K562 (cell line): Measurements from ENCODE around the gene HSPA14. TPM values are rescaled to one million over a fixed set of nuclear protein-coding genes. Genes with fewer than 3 reads are reported as not detected.

Experiments used
- ARID1B ChIP-seq: fragments of 450-650 bp; IDR thresholded peaks from 2 replicates; pipeline ENCODE4 v1.6.1; 2016; ENCODE audit warnings: antibody characterized with exemption, mild to moderate bottlenecking, inconsistent platforms
- CEBPZ ChIP-seq: fragments of 150-350 bp; IDR thresholded peaks from 2 replicates; pipeline ENCODE4 v1.6.1; 2014; ENCODE audit warnings: low read depth, mild to moderate bottlenecking, low read length, borderline replicate concordance
- EGR1 ChIP-seq: fragments of 450-650 bp; conservative IDR thresholded peaks from 2 replicates; pipeline ENCODE4 v1.6.1; 2017; ENCODE audit warnings: mild to moderate bottlenecking
- ETS1 ChIP-seq: conservative IDR thresholded peaks from 2 replicates; pipeline ENCODE4 v1.6.1; 2011; ENCODE audit warnings: low read depth, mild to moderate bottlenecking, low read length; ENCODE audit not compliant: control insufficient read depth
- KDM4B ChIP-seq, 2 experiments: fragments of 450-650 bp in 1 of 2; sonication (generic) in 1 of 2; IDR thresholded peaks; 2 replicates each; pipeline ENCODE4 v1.6.1; 2016 to 2017; ENCODE audit warnings: borderline replicate concordance in 2 of 2, antibody characterized with exemption in 1 of 2, low read depth in 1 of 2, mild to moderate bottlenecking in 1 of 2
- NCOA2 ChIP-seq, 2 experiments: fragments of 450-650 bp; IDR thresholded peaks; 2 replicates each; pipeline ENCODE4 v1.6.1; 2018; ENCODE audit warnings: mild to moderate bottlenecking in 2 of 2, moderate library complexity in 1 of 2; ENCODE audit not compliant: partially characterized antibody in 2 of 2
- NUFIP1 ChIP-seq: fragments of 450-650 bp; IDR thresholded peaks from 2 replicates; pipeline ENCODE4 v1.6.1; 2018; ENCODE audit not compliant: partially characterized antibody
- PHB2 ChIP-seq: fragments of 450-650 bp; IDR thresholded peaks from 2 replicates; pipeline ENCODE4 v1.6.1; 2017; ENCODE audit warnings: low read depth
- PHF8 ChIP-seq: fragments of 200-600 bp; sonication (generic); IDR thresholded peaks from 2 replicates; pipeline ENCODE4 v1.6.1; 2012; ENCODE audit warnings: mixed run types, mild to moderate bottlenecking, inconsistent platforms, low read length, moderate library complexity, borderline replicate concordance
- RREB1 ChIP-seq: fragments of 250-450 bp; sonication (Bioruptor Pico); IDR thresholded peaks from 2 replicates; pipeline ENCODE4 v1.4.0; 2020
- TEAD1 ChIP-seq, 2 experiments: fragments of 450-650 bp in 1 of 2; sonication (generic) in 1 of 2; formaldehyde crosslinking; IDR thresholded peaks; 2 replicates each; pipeline versions ENCODE4 v1.4.0 to v1.8.0; 2020 to 2022; ENCODE audit warnings: mild to moderate bottlenecking in 2 of 2, missing genetic modification reagents in 1 of 2
- ZBTB1 ChIP-seq: sonication (generic); formaldehyde crosslinking; IDR thresholded peaks from 2 replicates; pipeline ENCODE4 v1.8.1; 2023; ENCODE audit warnings: missing genetic modification reagents, low read depth, mild to moderate bottlenecking, borderline replicate concordance
- ZKSCAN3 ChIP-seq: fragments of 250-450 bp; sonication (Bioruptor Pico); IDR thresholded peaks from 2 replicates; pipeline ENCODE4 v1.4.0; 2020
- ZNF224 ChIP-seq: sonication (generic); formaldehyde crosslinking; IDR thresholded peaks from 2 replicates; pipeline ENCODE4 v1.8.0; 2022; ENCODE audit warnings: mild to moderate bottlenecking, missing genetic modification reagents
- ZNF76 ChIP-seq: fragments of 250-450 bp; sonication (Bioruptor Pico); IDR thresholded peaks from 2 replicates; pipeline ENCODE4 v1.4.0; 2020; ENCODE audit warnings: mild to moderate bottlenecking, moderate library complexity, borderline replicate concordance
- polyA plus RNA-seq, 8 experiments: library from polyadenylated mRNA; depleted of rRNA in 4 of 8; stranded (reverse) in 5 of 8; unstranded in 3 of 8; fragments of >200 nt; fragmentation: Nextera tagmentation in 2 of 8; fragmentation: Illumina TruSeq in 1 of 8; extraction: Ambion mirVana in 2 of 8; extraction: Trizol in 1 of 8; gene quantifications; 2 replicates each; pipeline versions ENCODE4 v1.2.1 to v1.2.3, GENCODE V29; 2011 to 2014; ENCODE audit warnings: inconsistent platforms in 1 of 8, missing spikeins in 1 of 8
- total RNA-seq, 7 experiments: library from RNA; depleted of rRNA in 6 of 7; stranded (reverse); fragments of >200 nt in 6 of 7; fragmentation: Illumina TruSeq in 2 of 7; extraction: Trizol in 2 of 7; gene quantifications; 2 replicates each; pipeline versions ENCODE4 v1.2.1 to v1.2.3, GENCODE V29; 2011 to 2021; ENCODE audit warnings: low replicate concordance in 1 of 7

Gene HSPA14
- total and polyA plus RNA-seq, 9 of the 15 experiments (the other 6 are each of a cell fraction or from before 2014, with no cell fraction given), result 41.9 to 75.0 (median 63.2) TPM

- no peak; the same call in 1 of the 2 replicates for TF ChIP-seq RREB1 (CRISPR knock-in tag)
- TF ChIP-seq CEBPZ, result no peak
- TF ChIP-seq ETS1, result peak; percentile 32
- TF ChIP-seq TEAD1 (CRISPR knock-in tag; IDR thresholded peaks at IDR 0.05), result 0 out of 4 replicates have a peak, but pooled peaks of 1 of the 2 experiments have one; percentile 49
- TF ChIP-seq KDM4B (IDR thresholded peaks at IDR 0.05; ENCODE audit: borderline replicate concordance in 2 of 2, low read depth in 1 of 2), result no peak
- TF ChIP-seq ZBTB1 (CRISPR knock-in tag), result peak; percentile 11; the same call in 1 of the 2 replicates
- peak; percentile 94 for TF ChIP-seq PHF8
- peak; percentile 33; the same call in 1 of the 2 replicates for TF ChIP-seq ZNF76 (CRISPR knock-in tag)
- no peak for TF ChIP-seq EGR1
- peak; percentile 24; the same call in 1 of the 2 replicates for TF ChIP-seq ARID1B
- TF ChIP-seq PHB2, result no peak
- TF ChIP-seq NUFIP1, result no peak
- no peak for TF ChIP-seq ZKSCAN3 (CRISPR knock-in tag)
- TF ChIP-seq ZNF224 (CRISPR knock-in tag), result no peak
- TF ChIP-seq NCOA2 (IDR thresholded peaks at IDR 0.05; ENCODE audit: partially characterized antibody in 2 of 2), result no peak
Observed at GRCh38 chr10:14878266-14879123, 40.4 kb downstream of the HSPA14 start, which contains the start of gene SUV39H2 (continued).
